Natural killer cell (primary cell): ENCODE data around the gene EID2B. TPM values are rescaled to one million over a fixed set of nuclear protein-coding genes. Genes with fewer than 3 reads are reported as not detected.

Source experiments
- ATAC-seq, 3 donors: fragments of 150-1000 bp in 2 of 3; fragments of 200-7000 bp in 1 of 3; cut with Tn5 transposase; 1 replicate in 1 of 3; 2 replicates in 2 of 3; pipeline ENCODE4 v1.10.0; 2021; ENCODE audit warnings: mild to moderate bottlenecking in 2 of 3, moderate library complexity in 2 of 3
- DNase-seq, 2 donors: peaks; one replicate each; pipeline versions ENCODE4 v3.0.0 to v3.0.0-alpha.2; 2013 to 2021; ENCODE audit warnings: mixed read lengths in 1 of 2
- H3K27ac ChIP-seq: one replicate; pipeline ENCODE4 v1.5.1; 2013; ENCODE audit warnings: mild to moderate bottlenecking, low read length
- H3K27me3 ChIP-seq: one replicate; pipeline ENCODE4 v1.6.1; 2013; ENCODE audit warnings: low read length; ENCODE audit not compliant: control insufficient read depth, insufficient read depth
- H3K36me3 ChIP-seq: one replicate; pipeline ENCODE4 v1.6.1; 2013; ENCODE audit warnings: low read length; ENCODE audit not compliant: control insufficient read depth, insufficient read depth
- H3K4me1 ChIP-seq: one replicate; pipeline ENCODE4 v1.6.1; 2013; ENCODE audit warnings: low read length; ENCODE audit not compliant: control insufficient read depth, insufficient read depth
- H3K4me3 ChIP-seq: one replicate; pipeline ENCODE4 v1.5.1; 2013; ENCODE audit warnings: low read length
- H3K9me3 ChIP-seq: one replicate; pipeline ENCODE4 v1.6.1; 2013; ENCODE audit warnings: low read length; ENCODE audit not compliant: control insufficient read depth, insufficient read depth
- H3K27ac Mint-ChIP-seq, 2 donors: one replicate each; pipeline ENCODE4 v1.8.0; 2022; ENCODE audit warnings: mild to moderate bottlenecking in 2 of 2, mixed read lengths in 2 of 2, moderate library complexity in 1 of 2
- H3K27me3 Mint-ChIP-seq, 2 donors: one replicate each; pipeline ENCODE4 v1.8.0; 2022; ENCODE audit warnings: low read depth in 2 of 2, mixed read lengths in 2 of 2
- H3K36me3 Mint-ChIP-seq: one replicate; pipeline ENCODE4 v1.8.0; 2022; ENCODE audit warnings: mixed read lengths
- H3K4me1 Mint-ChIP-seq, 2 donors: one replicate each; pipeline ENCODE4 v1.8.0; 2022; ENCODE audit warnings: mixed read lengths in 2 of 2
- H3K4me3 Mint-ChIP-seq: one replicate; pipeline ENCODE4 v1.8.0; 2022; ENCODE audit warnings: mild to moderate bottlenecking, moderate library complexity, mixed read lengths
- H3K9me3 Mint-ChIP-seq, 2 donors: one replicate each; pipeline ENCODE4 v1.8.0; 2022; ENCODE audit warnings: mixed read lengths in 2 of 2
- WGBS: methylation state at CpG from one replicate; pipeline ENCODE4 v1.1.7; 2013; ENCODE audit warnings: missing lambda C conversion rate; ENCODE audit not compliant: insufficient coverage; 5-methylcytosine and 5-hydroxymethylcytosine counted together
- intact Hi-C: fragments of 100-400 bp; cut with micrococcal nuclease; formaldehyde crosslinking; loops from one replicate; pipeline ENCODE4 v1.14.2; 2022
- total RNA-seq, 4 donors: library from RNA; stranded (reverse); fragments of 120-200 nt in 1 of 4; gene quantifications; one replicate each; pipeline versions ENCODE4 v1.2.3 to v1.2.4, GENCODE V29; 2013 to 2022
- TF ChIP-seq, protein P1 (sequence below): fragments of 200-600 bp; IDR thresholded peaks from one replicate; pipeline ENCODE4 v1.8.0; 2022; ENCODE audit warnings: antibody characterized with exemption

EID2B gene
- total RNA-seq, 3 donors from 2014 or later (not counting 1 experiment from before 2014, with no cell fraction given) = 4.6 to 6.7 (median 5.8) TPM

DNA sequence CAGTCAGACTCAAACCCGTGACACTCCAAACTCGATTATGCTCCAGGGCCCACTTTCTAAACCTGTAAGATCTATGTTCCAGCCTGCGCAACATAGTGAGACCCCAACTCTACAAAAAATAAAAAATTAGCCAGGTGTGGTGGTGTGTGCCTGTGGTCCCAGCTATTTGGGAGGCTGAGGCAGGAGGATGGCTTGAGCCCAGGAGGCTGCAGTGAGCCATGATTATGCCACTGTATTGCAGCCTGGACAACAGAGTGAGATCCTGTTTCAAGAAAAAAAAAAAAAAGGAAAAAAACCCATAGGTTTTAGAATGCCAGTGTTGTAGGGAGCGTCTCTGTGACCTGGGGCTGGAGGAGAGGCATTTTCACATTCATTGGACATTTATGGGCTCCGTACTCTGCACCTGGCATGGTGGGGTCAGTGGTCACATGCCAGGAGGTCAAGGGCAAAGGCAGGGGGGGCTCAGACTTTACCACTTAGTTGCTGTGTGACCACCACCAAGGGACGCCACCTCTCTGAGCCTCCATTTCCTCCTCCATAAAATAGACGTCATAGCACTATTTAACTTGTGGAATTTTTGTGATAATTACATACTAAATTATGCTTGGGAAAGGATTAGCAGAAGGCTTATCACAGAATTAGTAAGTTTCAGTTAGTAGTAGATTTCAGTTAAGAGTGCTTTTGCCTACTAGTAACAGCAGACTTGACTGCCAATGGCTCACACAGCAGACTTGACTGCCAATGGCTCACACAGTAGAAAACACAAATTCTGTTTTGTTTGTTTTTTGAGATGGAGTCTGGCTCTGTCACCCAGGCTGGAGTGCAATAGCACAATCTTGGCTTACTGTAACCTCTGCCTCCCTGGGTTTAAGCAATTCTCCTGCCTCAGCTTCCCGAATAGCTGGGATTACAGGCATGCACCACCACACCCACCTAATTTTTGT lies 11.8 kb downstream of the EID2B start:
- Histone ChIP-seq H3K4me3 (no peak overlapping the region), H3K36me3 (no peaks in the 10 kb centered on the region), H3K27ac (no peak overlapping the region), H3K27me3 (peaks cover 11% of the 10 kb centered on the region), H3K4me1 (peaks cover under 1% of the 10 kb centered on the region), H3K9me3 (no peaks in the 10 kb centered on the region)
- no peak overlapping the region for H3K4me3 Mint-ChIP-seq
- H3K4me1 Mint-ChIP-seq = peaks cover 6 to 7% of the 10 kb centered on the region in 2 donors
- no peaks in the 10 kb centered on the region for H3K36me3 Mint-ChIP-seq
- 100% methylated on average over 4 of the region's 8 CpGs for WGBS
- no peaks in the 10 kb centered on the region for H3K9me3 Mint-ChIP-seq
- no peak overlapping the region for H3K27ac Mint-ChIP-seq
- TF ChIP-seq, protein P1, sequence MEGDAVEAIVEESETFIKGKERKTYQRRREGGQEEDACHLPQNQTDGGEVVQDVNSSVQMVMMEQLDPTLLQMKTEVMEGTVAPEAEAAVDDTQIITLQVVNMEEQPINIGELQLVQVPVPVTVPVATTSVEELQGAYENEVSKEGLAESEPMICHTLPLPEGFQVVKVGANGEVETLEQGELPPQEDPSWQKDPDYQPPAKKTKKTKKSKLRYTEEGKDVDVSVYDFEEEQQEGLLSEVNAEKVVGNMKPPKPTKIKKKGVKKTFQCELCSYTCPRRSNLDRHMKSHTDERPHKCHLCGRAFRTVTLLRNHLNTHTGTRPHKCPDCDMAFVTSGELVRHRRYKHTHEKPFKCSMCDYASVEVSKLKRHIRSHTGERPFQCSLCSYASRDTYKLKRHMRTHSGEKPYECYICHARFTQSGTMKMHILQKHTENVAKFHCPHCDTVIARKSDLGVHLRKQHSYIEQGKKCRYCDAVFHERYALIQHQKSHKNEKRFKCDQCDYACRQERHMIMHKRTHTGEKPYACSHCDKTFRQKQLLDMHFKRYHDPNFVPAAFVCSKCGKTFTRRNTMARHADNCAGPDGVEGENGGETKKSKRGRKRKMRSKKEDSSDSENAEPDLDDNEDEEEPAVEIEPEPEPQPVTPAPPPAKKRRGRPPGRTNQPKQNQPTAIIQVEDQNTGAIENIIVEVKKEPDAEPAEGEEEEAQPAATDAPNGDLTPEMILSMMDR = no peak
- intact Hi-C loops = no loop called here
- peaks cover 18% of the 10 kb centered on the region in 2 donors for H3K27me3 Mint-ChIP-seq
- ATAC-seq = no peak
- no peak for DNase-seq

DNA sequence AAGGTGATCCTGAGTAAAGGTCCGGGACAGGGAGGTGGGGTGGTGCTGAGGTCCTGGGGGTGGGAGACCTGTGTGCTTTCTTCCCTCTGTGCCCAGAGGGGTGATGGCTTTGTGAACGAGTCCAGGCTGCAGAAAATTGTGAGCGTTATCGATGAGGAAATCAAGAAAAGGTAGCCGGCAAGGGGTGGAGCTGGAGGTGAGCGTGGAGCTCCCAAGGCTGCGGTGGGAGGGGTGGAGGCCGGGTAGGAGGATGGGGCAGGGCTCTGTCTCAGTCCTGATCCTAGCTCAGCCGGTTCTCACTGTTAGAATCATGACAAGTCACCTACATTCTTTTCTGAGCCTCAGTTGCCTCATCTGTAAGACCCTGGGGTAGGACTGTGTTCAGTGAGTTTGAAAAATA lies 13.7 kb downstream of the EID2B start:
- no peak overlapping the region for H3K27ac ChIP-seq
- DNase-seq (no peak), ATAC-seq (no peak)
- intact Hi-C loops = no loop called here
- Mint-ChIP-seq H3K4me3 (no peak overlapping the region), H3K36me3 (no peaks in the 10 kb centered on the region), H3K27me3 (peaks cover 25% of the 10 kb centered on the region in 2 donors), H3K4me1 (peaks cover 6 to 19% of the 10 kb centered on the region in 2 donors), H3K27ac (no peak overlapping the region), H3K9me3 (no peaks in the 10 kb centered on the region)
- WGBS = 83% methylated on average over 9 of the region's 9 CpGs
- no peaks in the 10 kb centered on the region for H3K36me3 ChIP-seq
- H3K4me3 ChIP-seq = no peak overlapping the region
- H3K4me1 ChIP-seq = peaks cover 13% of the 10 kb centered on the region
- TF ChIP-seq, protein P1 = no peak
- peaks cover 28% of the 10 kb centered on the region for H3K27me3 ChIP-seq
- H3K9me3 ChIP-seq = no peaks in the 10 kb centered on the region

GRCh38 chr19:39518458-39518857 lies 14.2 kb downstream of the EID2B start:
- WGBS = 88% methylated on average over 4 of the region's 5 CpGs
- H3K9me3 Mint-ChIP-seq = no peaks in the 10 kb centered on the region

More at GRCh38 chr19:39518458-39518857, 14.2 kb downstream of the EID2B start:
- H3K4me1 Mint-ChIP-seq = peaks cover 6 to 19% of the 10 kb centered on the region in 2 donors
- Histone ChIP-seq H3K27me3 (peaks cover 31% of the 10 kb centered on the region), H3K4me1 (peaks cover 13% of the 10 kb centered on the region), H3K4me3 (no peak overlapping the region), H3K27ac (no peak overlapping the region), H3K9me3 (no peaks in the 10 kb centered on the region), H3K36me3 (no peaks in the 10 kb centered on the region)
- no peak overlapping the region for H3K27ac Mint-ChIP-seq
- DNase-seq (no peak), ATAC-seq (no peak)
- H3K4me3 Mint-ChIP-seq = no peak overlapping the region
- H3K36me3 Mint-ChIP-seq = no peaks in the 10 kb centered on the region
- H3K27me3 Mint-ChIP-seq = peaks cover 27 to 30% of the 10 kb centered on the region in 2 donors
- TF ChIP-seq, protein P1 = no peak
- intact Hi-C loops = no loop called here
